ENCODE data around the gene IFNA13.
"Not testable (repeated sequence)": the region's sequence is repeated elsewhere in the genome, so short reads cannot be mapped to it uniquely, and the experiment has no call there.

IFNA13 gene

GRCh38 chr9:21367957-21368356, at the start of gene IFNA13:
Gene IFNA13, minus strand, starts transcription at chr9:21368057. Its CDS starts 47 bp downstream, at chr9:21368010.
- DNase-seq = no peak

- DNase-seq = no peak
Observed at GRCh38 chr9:21415493-21416267, 47.8 kb upstream of the IFNA13 start.

- DNase-seq = no peak
Observed at GRCh38 chr9:21414220-21414940, 46.5 kb upstream of the IFNA13 start.

- DNase-seq = no peak
Observed at GRCh38 chr9:21413624-21414023, 45.8 kb upstream of the IFNA13 start.

GRCh38 chr9:21413151-21413550, 45.3 kb upstream of the IFNA13 start:
- no peak for DNase-seq

- DNase-seq = peak in 1 of 2 experiments; percentile 3
Observed at GRCh38 chr9:21412107-21412506, 44.2 kb upstream of the IFNA13 start.

GRCh38 chr9:21408817-21409216, 41.0 kb upstream of the IFNA13 start, which contains the start of gene IFNA8:
Gene IFNA8, plus strand, starts transcription at chr9:21409117. Its CDS starts 60 bp downstream, at chr9:21409177.
- DNase-seq = no peak

GRCh38 chr9:21404146-21404545, 36.3 kb upstream of the IFNA13 start:
- DNase-seq = no peak

- no peak for DNase-seq
Observed at GRCh38 chr9:21402386-21403251, 34.8 kb upstream of the IFNA13 start.

- no peak for DNase-seq
Observed at GRCh38 chr9:21399956-21400355, 32.1 kb upstream of the IFNA13 start.

- DNase-seq = no peak
Observed at GRCh38 chr9:21398955-21399489, 31.2 kb upstream of the IFNA13 start.

- peak in 1 of 2 experiments; percentile 15 for DNase-seq
Observed at GRCh38 chr9:21395778-21396717, 28.2 kb upstream of the IFNA13 start.

GRCh38 chr9:21392270-21392669, 24.4 kb upstream of the IFNA13 start:
- peak; percentile 6 to 29 for DNase-seq

- peak; percentile 32 to 36 for DNase-seq
Observed at GRCh38 chr9:21385131-21385670, 17.3 kb upstream of the IFNA13 start, which contains the start of gene IFNA2. Gene IFNA2, minus strand, starts transcription at chr9:21385398. Its CDS starts 69 bp downstream, at chr9:21385329.

GRCh38 chr9:21383627-21384026, 15.8 kb upstream of the IFNA13 start:
- no peak for DNase-seq

GRCh38 chr9:21381448-21382339, 13.8 kb upstream of the IFNA13 start:
- peak; percentile 27 to 31 for DNase-seq

GRCh38 chr9:21371467-21371866, 3.6 kb upstream of the IFNA13 start:
- DNase-seq = not testable (repeated sequence)

- not testable (repeated sequence) for DNase-seq
Observed at GRCh38 chr9:21367169-21367568, 688 bp downstream of the IFNA13 start.

- DNase-seq = no peak
Observed at GRCh38 chr9:21362287-21362686, 5.6 kb downstream of the IFNA13 start.

Data from Kasumi-1 (cell line).